CD4-positive, CD25-positive, alpha-beta regulatory T cell (primary cell): ENCODE measurements around the gene AVL9. TPM values are rescaled to one million over a fixed set of nuclear protein-coding genes. Genes with fewer than 3 reads are reported as not detected.
"Not testable (repeated sequence)": the region's sequence is repeated elsewhere in the genome, so short reads cannot be mapped to it uniquely, and the experiment has no call there.

ENCODE experiments used
- ATAC-seq, 2 donors: fragments of 150-1000 bp; cut with Tn5 transposase; one replicate each; pipeline ENCODE4 v1.10.0; 2021; ENCODE audit warnings: low read depth in 2 of 2, moderate number of reproducible peaks in 2 of 2, moderate library complexity in 1 of 2
- DNase-seq, 3 donors: peaks; one replicate each; pipeline versions ENCODE4 v3.0.0 to v3.0.0-alpha.2; 2012 to 2022; ENCODE audit warnings: mixed read lengths in 1 of 3
- H3K27ac ChIP-seq: one replicate; pipeline ENCODE4 v1.7.0; 2013; ENCODE audit warnings: mild to moderate bottlenecking, low read length; ENCODE audit not compliant: insufficient read depth, poor library complexity, severe bottlenecking
- H3K27me3 ChIP-seq: one replicate; pipeline ENCODE4 v1.7.0; 2013; ENCODE audit warnings: low read length; ENCODE audit not compliant: control insufficient read depth, insufficient read depth
- H3K36me3 ChIP-seq: one replicate; pipeline ENCODE4 v1.7.0; 2013; ENCODE audit warnings: mild to moderate bottlenecking, low read length, moderate library complexity; ENCODE audit not compliant: control insufficient read depth, insufficient read depth
- H3K4me1 ChIP-seq: 2 replicates; pipeline ENCODE4 v1.7.0; 2013; ENCODE audit warnings: mild to moderate bottlenecking, low read length; ENCODE audit not compliant: insufficient read depth, control insufficient read depth, poor library complexity, severe bottlenecking
- H3K4me3 ChIP-seq: one replicate; pipeline ENCODE4 v1.7.0; 2013; ENCODE audit warnings: low read depth, mild to moderate bottlenecking, low read length, moderate library complexity
- H3K9me3 ChIP-seq, 2 experiments: 1 replicate in 1 of 2; 2 replicates in 1 of 2; pipeline ENCODE4 v1.7.0; 2013; ENCODE audit warnings: low read length in 2 of 2, mild to moderate bottlenecking in 1 of 2, moderate library complexity in 1 of 2; ENCODE audit not compliant: control insufficient read depth in 2 of 2
- H3K27ac Mint-ChIP-seq, 3 donors: one replicate each; pipeline ENCODE4 v1.8.0; 2020 to 2022; ENCODE audit warnings: mild to moderate bottlenecking in 3 of 3, mixed read lengths in 3 of 3, moderate library complexity in 2 of 3
- H3K27me3 Mint-ChIP-seq: one replicate; pipeline ENCODE4 v1.8.0; 2022; ENCODE audit warnings: mild to moderate bottlenecking, mixed read lengths
- H3K36me3 Mint-ChIP-seq: one replicate; pipeline ENCODE4 v1.8.0; 2020; ENCODE audit warnings: mixed read lengths
- H3K4me1 Mint-ChIP-seq, 4 donors: one replicate each; pipeline ENCODE4 v1.8.0; 2020 to 2022; ENCODE audit warnings: mixed read lengths in 4 of 4, mild to moderate bottlenecking in 1 of 4
- H3K4me3 Mint-ChIP-seq, 4 donors: one replicate each; pipeline ENCODE4 v1.8.0; 2020 to 2022; ENCODE audit warnings: mild to moderate bottlenecking in 4 of 4, mixed read lengths in 4 of 4, moderate library complexity in 3 of 4
- H3K9me3 Mint-ChIP-seq, 7 donors: one replicate each; pipeline ENCODE4 v1.8.0; 2020 to 2022; ENCODE audit warnings: mixed read lengths in 7 of 7, mild to moderate bottlenecking in 3 of 7, moderate library complexity in 2 of 7
- polyA plus RNA-seq, 4 donors: library from polyadenylated mRNA; unstranded; fragments of 300-500 nt; fragmentation: Illumina TruSeq; gene quantifications; one replicate each; pipeline ENCODE4 v1.2.3, GENCODE V29; 2021
- total RNA-seq: library from RNA; stranded (reverse); gene quantifications from one replicate; pipeline ENCODE4 v1.2.3, GENCODE V29; 2022

The AVL9 gene
- total and polyA plus RNA-seq, 5 donors from 2014 or later: 8.9 to 31.8 (median 12.3) TPM

- Mint-ChIP-seq H3K4me1 (no peaks in the 10 kb centered on the region), H3K27ac (no peak overlapping the region), H3K4me3 (no peak overlapping the region), H3K9me3 (peaks cover 0 to 2% (median 0%) of the 10 kb centered on the region in 7 donors), H3K36me3 (no peaks in the 10 kb centered on the region), H3K27me3 (no peaks in the 10 kb centered on the region)
- H3K27ac ChIP-seq: no peak overlapping the region
- DNase-seq (no peak), ATAC-seq (no peak)
- H3K9me3 ChIP-seq: no peaks in the 10 kb centered on the region
- H3K4me1 ChIP-seq: no peaks in the 10 kb centered on the region
- no peak overlapping the region for H3K4me3 ChIP-seq
- H3K36me3 ChIP-seq: no peaks in the 10 kb centered on the region
- no peaks in the 10 kb centered on the region for H3K27me3 ChIP-seq
Measured at GRCh38 chr7:32611201-32612099, 116.2 kb downstream of the AVL9 start.

DNA sequence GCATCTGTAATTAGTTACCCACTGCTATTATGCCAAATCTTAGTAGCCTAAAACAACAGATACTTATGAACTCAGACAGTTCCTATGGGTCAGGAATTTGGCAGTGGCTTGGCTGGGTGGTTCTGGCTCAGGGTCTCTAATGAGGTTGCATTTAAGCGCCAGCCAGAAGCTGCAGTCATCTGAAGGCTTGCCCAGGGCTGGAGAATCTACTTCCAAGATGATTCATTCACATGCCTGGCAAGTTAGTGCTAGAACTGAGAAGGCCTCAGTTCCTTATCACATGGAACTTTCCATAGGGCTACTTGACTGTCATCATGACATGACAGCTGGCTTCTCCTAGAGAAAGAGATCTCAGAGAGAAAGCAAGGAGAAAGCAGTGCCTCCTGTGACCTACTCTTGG, 121.3 kb downstream of the AVL9 start:
- H3K4me1 ChIP-seq: no peaks in the 10 kb centered on the region
- H3K27ac ChIP-seq: no peak overlapping the region
- Mint-ChIP-seq H3K4me3 (no peak overlapping the region), H3K27me3 (peaks cover 14% of the 10 kb centered on the region), H3K27ac (no peak overlapping the region), H3K36me3 (no peaks in the 10 kb centered on the region), H3K4me1 (no peaks in the 10 kb centered on the region), H3K9me3 (peaks cover 0 to 1% (median 0%) of the 10 kb centered on the region in 7 donors)
- DNase-seq: no peak
- ATAC-seq: no peak
- H3K9me3 ChIP-seq: no peaks in the 10 kb centered on the region
- no peaks in the 10 kb centered on the region for H3K36me3 ChIP-seq
- peaks cover 2% of the 10 kb centered on the region for H3K27me3 ChIP-seq
- no peak overlapping the region for H3K4me3 ChIP-seq

DNA sequence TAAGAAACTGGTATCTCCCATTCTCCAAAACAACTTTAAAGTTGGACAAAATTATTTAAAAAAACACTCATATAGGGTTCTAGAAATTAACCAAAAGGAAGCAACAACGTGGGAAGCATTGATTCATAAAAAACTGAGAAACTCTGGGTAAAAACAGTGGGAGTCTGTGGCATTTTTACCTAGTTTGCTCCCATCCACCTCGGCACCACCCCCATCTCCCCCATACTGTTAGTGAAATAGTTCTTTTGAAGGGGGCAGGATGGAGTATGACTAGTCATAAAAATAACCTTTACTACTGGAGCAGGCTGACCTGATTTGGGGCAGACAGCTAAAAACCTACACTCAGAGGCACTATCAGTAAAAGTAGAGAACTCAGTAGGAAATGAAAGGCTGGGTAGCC, 123.2 kb downstream of the AVL9 start:
- no peaks in the 10 kb centered on the region for H3K4me1 Mint-ChIP-seq
- peaks cover 0 to 1% (median 0%) of the 10 kb centered on the region in 7 donors for H3K9me3 Mint-ChIP-seq
- no peak for ATAC-seq
- H3K4me3 Mint-ChIP-seq: no peak overlapping the region
- DNase-seq: no peak
- H3K36me3 ChIP-seq: no peaks in the 10 kb centered on the region
- no peaks in the 10 kb centered on the region for H3K9me3 ChIP-seq
- no peak overlapping the region for H3K4me3 ChIP-seq
- H3K4me1 ChIP-seq: no peaks in the 10 kb centered on the region
- no peak overlapping the region for H3K27ac Mint-ChIP-seq
- no peaks in the 10 kb centered on the region for H3K36me3 Mint-ChIP-seq
- H3K27me3 Mint-ChIP-seq: peaks cover 24% of the 10 kb centered on the region
- peaks cover 2% of the 10 kb centered on the region for H3K27me3 ChIP-seq
- no peak overlapping the region for H3K27ac ChIP-seq

- H3K27ac ChIP-seq: no peak overlapping the region
- H3K9me3 Mint-ChIP-seq: peaks cover 0 to 1% (median 0%) of the 10 kb centered on the region in 7 donors
- H3K36me3 ChIP-seq: no peaks in the 10 kb centered on the region
- no peak overlapping the region for H3K27ac Mint-ChIP-seq
- peaks cover 2% of the 10 kb centered on the region for H3K27me3 ChIP-seq
- no peaks in the 10 kb centered on the region for H3K4me1 ChIP-seq
- no peak overlapping the region for H3K4me3 ChIP-seq
- H3K4me1 Mint-ChIP-seq: no peaks in the 10 kb centered on the region
- DNase-seq: no peak
- H3K27me3 Mint-ChIP-seq: peaks cover 24% of the 10 kb centered on the region
- no peak for ATAC-seq
- H3K4me3 Mint-ChIP-seq: no peak overlapping the region
- H3K36me3 Mint-ChIP-seq: no peaks in the 10 kb centered on the region
- no peaks in the 10 kb centered on the region for H3K9me3 ChIP-seq
Measured at GRCh38 chr7:32618987-32619386, 123.7 kb downstream of the AVL9 start.

GRCh38 chr7:32619416-32619815, 124.1 kb downstream of the AVL9 start:
- H3K36me3 ChIP-seq, DNase-seq, H3K4me3 ChIP-seq, H3K9me3 ChIP-seq, H3K36me3 Mint-ChIP-seq, H3K27me3 ChIP-seq, H3K4me1 Mint-ChIP-seq, H3K27ac Mint-ChIP-seq, ATAC-seq, H3K9me3 Mint-ChIP-seq, H3K27ac ChIP-seq, H3K4me3 Mint-ChIP-seq, H3K4me1 ChIP-seq: not testable (repeated sequence)
- peaks cover 24% of the 10 kb centered on the region for H3K27me3 Mint-ChIP-seq

DNA sequence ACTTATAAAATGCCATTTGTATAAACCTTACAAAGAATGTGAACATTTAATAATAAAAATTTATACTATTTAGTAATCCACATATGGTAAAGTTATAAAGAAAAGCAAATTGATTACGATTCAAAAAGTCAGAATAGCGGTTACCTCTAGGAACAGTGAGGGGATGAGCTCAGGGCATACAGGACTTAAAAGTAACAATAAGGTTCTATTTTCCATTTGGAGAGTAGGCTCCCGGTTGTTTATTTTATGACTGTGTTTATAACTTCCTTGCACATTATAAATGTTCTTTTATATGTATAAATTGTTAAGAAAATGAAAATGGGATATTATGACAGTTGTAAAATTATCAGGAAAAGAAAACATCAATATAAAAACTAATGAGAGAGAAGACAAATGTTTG, 135.7 kb downstream of the AVL9 start:
- Histone ChIP-seq H3K4me1 (no peaks in the 10 kb centered on the region), H3K27me3 (no peaks in the 10 kb centered on the region), H3K27ac (no peak overlapping the region), H3K4me3 (no peak overlapping the region), H3K36me3 (no peaks in the 10 kb centered on the region), H3K9me3 (no peaks in the 10 kb centered on the region)
- H3K4me1 Mint-ChIP-seq: no peaks in the 10 kb centered on the region
- H3K9me3 Mint-ChIP-seq: no peaks in the 10 kb centered on the region
- H3K27ac Mint-ChIP-seq: no peak overlapping the region
- H3K4me3 Mint-ChIP-seq: no peak overlapping the region
- H3K27me3 Mint-ChIP-seq: peaks cover 6% of the 10 kb centered on the region
- no peak for ATAC-seq
- no peaks in the 10 kb centered on the region for H3K36me3 Mint-ChIP-seq
- DNase-seq: no peak

DNA sequence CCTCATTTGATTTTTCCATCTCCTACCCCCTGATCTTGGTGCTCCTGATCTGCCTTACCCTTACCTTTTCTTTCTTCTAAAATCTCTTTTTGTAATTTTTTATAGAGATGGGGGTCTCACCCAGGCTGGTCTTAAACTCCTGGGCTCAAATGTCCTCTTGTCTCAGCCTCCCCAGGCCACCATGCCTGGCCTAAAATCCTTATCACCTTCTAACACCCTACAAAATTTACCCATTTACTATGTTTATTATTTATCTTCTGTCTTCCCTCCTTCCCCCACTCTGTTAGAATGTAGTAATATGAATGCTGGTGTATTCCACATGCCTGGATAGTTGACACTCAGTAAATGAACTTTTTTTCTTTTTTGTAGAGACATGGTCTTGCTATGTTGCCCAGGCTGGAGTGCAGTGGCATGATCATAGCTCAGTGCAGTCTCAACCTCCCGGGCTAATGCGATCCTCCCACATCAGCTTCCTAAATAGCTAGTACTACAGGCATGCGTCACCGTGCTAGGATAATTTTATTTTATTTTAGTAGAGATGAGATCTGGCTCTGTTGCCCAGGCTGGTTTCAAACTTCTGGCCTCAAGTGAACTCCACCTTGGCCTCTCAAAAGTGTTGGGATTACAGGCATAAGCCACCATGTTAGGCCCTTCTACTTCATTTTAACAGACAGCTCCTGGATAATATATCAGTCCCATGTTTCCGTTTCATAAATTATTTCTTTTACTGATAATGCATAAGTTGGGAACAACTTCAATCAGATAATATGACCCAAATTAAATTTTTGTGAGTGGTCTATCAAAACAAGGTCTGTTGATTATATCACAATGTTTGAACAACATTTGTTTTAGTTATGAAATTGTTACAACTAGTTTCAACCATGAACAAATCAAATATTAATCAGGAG, 136.6 kb downstream of the AVL9 start:
- H3K4me1 ChIP-seq, DNase-seq, H3K27ac ChIP-seq, H3K9me3 Mint-ChIP-seq, H3K9me3 ChIP-seq, H3K4me3 Mint-ChIP-seq, H3K4me3 ChIP-seq, H3K27ac Mint-ChIP-seq, H3K4me1 Mint-ChIP-seq, ATAC-seq, H3K27me3 ChIP-seq, H3K36me3 Mint-ChIP-seq, H3K36me3 ChIP-seq: not testable (repeated sequence)
- H3K27me3 Mint-ChIP-seq: peaks cover 11% of the 10 kb centered on the region
